Skeletal muscle satellite cell (primary cell): ENCODE results near the gene CLDN2.

ENCODE experiments used
- H3K27me3 ChIP-seq: 2 replicates; pipeline ENCODE4 v1.7.0; 2013; ENCODE audit warnings: low read length; ENCODE audit not compliant: control insufficient read depth, insufficient read depth
- H3K36me3 ChIP-seq: 2 replicates; pipeline ENCODE4 v1.7.0; 2013; ENCODE audit warnings: mild to moderate bottlenecking, control low read depth, low read length; ENCODE audit not compliant: insufficient read depth
- H3K4me1 ChIP-seq: 2 replicates; pipeline ENCODE4 v1.7.0; 2013; ENCODE audit warnings: low read length; ENCODE audit not compliant: control insufficient read depth, insufficient read depth
- H3K4me2 ChIP-seq: 2 replicates; pipeline ENCODE4 v1.7.0; 2013; ENCODE audit warnings: mild to moderate bottlenecking, low read length
- H3K4me3 ChIP-seq: 2 replicates; pipeline ENCODE4 v1.7.0; 2013; ENCODE audit warnings: low read length
- H3K9ac ChIP-seq: 2 replicates; pipeline ENCODE4 v1.7.0; 2013; ENCODE audit warnings: mild to moderate bottlenecking, low read depth, low read length, moderate library complexity
- H3K9me3 ChIP-seq: replicated peaks from 2 replicates; pipeline ENCODE4 v1.7.0; 2013; ENCODE audit warnings: mild to moderate bottlenecking, control low read depth, low read length

Gene CLDN2

DNA sequence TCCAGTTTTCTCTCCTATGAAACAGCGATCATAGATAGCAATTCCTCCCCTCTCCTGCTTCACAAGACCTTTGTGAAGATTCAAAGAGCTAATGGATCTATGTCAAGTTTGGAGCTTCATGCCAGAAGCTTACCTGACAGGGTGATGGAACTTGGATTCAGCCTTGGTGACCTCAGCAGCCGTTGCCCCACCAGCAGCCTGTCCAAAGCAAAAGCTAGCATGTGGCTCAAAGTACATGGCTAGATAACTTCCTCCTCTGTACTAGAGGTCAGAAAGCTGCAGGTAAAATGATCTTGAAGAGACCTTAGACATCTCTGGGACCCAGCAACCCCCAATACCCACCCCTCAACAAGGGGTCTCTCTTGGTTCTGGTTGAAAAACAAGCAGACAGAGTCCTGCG is 18.9 kb upstream of the CLDN2 start:
- Histone ChIP-seq H3K27me3 (peaks cover 11% of the 10 kb centered on the region), H3K4me2 (no peak overlapping the region), H3K4me1 (peaks cover 5% of the 10 kb centered on the region), H3K9me3 (no peaks in the 10 kb centered on the region), H3K36me3 (no peaks in the 10 kb centered on the region), H3K4me3 (no peak overlapping the region), H3K9ac (no peak overlapping the region)

DNA sequence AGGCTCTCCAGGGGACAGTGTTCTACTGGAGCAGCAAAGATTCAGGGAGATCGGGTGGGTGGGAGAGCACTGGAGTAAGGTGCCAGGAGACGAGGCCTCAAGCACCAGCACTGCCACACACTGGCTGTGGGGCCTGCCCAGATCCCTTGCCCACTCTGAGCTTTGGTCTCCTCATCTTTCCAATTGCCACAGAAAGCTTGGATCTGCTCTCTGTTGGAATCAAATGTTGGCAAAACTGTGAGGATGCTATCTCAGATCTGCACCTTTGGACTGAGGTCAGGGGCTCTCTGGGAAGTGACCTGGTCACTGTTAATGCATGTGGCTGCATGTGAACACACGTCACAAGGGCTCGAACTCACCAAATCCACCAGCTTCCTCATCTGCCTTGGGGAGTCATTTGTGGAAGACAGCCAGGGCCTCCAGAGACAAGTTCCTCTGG is 18.4 kb upstream of the CLDN2 start:
- no peak overlapping the region for H3K9ac ChIP-seq
- H3K27me3 ChIP-seq = peaks cover 12% of the 10 kb centered on the region
- H3K36me3 ChIP-seq = no peaks in the 10 kb centered on the region
- no peak overlapping the region for H3K4me2 ChIP-seq
- no peak overlapping the region for H3K4me3 ChIP-seq
- H3K4me1 ChIP-seq = peaks cover 4% of the 10 kb centered on the region
- no peaks in the 10 kb centered on the region for H3K9me3 ChIP-seq

DNA sequence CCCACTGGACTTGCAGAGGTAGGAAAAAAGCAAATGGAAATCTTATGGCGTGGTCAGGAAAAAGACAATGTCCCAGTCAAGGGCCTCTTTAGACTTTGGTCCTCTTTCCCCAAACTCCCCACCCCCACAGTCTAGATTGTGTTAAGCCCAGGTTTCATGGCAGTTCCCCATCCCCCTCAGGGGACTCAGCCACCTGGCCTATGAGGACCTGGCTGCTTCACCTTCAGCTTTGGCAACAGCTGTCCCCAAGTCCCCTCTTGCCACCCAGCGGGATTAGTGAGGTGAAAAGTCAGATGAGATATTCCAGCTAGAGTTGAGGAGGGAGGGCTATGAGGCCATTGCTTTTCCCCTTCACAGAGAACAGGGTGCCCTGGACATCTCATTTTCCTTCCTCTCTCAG is 17.5 kb upstream of the CLDN2 start:
- H3K36me3 ChIP-seq = no peaks in the 10 kb centered on the region
- peaks cover 16% of the 10 kb centered on the region for H3K27me3 ChIP-seq
- no peaks in the 10 kb centered on the region for H3K4me1 ChIP-seq
- no peak overlapping the region for H3K4me3 ChIP-seq
- H3K4me2 ChIP-seq = no peak overlapping the region
- H3K9ac ChIP-seq = no peak overlapping the region
- no peaks in the 10 kb centered on the region for H3K9me3 ChIP-seq

DNA sequence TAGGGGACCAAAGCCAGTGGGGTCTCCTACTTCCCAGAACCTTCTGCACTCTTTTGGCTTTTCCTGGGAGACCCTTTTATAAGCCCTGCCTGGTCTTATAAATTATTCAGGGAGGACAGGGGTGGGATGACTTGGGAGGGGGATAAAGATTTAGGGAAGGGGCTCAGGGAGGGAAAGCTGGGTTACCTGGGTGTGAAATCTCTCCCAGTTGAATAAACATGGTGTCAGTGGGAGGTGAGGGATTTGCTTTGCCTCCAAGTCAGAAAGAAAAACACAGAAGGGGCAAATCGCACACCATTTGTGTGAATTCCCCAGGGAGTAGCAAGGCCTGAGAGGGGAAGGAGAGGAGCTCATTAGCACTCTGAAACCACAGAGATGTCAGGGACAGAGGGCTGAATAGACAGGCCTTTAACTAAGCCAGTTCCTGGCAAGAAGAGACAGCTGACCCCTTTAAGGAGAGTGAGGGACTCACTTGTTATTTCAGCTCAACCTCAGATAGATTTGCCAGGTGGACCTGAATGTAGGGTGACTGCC is 16.8 kb upstream of the CLDN2 start, which contains the start of gene RIPPLY1:
RIPPLY1 (minus strand) TSS at position 51 of the 534 bp plus-strand sequence. CDS start 54 bp downstream, outside the sequence.
- H3K4me2 ChIP-seq = no peak within 1 kb of the TSS
- H3K27me3 ChIP-seq = peaks cover 16% of the 10 kb centered on the region
- no peaks in the 10 kb centered on the region for H3K9me3 ChIP-seq
- H3K9ac ChIP-seq = no peak within 1 kb of the TSS
- H3K4me3 ChIP-seq = no peak within 1 kb of the TSS
- H3K36me3 ChIP-seq = no peaks in the 10 kb centered on the region
- H3K4me1 ChIP-seq = no peaks in the 10 kb centered on the region

DNA sequence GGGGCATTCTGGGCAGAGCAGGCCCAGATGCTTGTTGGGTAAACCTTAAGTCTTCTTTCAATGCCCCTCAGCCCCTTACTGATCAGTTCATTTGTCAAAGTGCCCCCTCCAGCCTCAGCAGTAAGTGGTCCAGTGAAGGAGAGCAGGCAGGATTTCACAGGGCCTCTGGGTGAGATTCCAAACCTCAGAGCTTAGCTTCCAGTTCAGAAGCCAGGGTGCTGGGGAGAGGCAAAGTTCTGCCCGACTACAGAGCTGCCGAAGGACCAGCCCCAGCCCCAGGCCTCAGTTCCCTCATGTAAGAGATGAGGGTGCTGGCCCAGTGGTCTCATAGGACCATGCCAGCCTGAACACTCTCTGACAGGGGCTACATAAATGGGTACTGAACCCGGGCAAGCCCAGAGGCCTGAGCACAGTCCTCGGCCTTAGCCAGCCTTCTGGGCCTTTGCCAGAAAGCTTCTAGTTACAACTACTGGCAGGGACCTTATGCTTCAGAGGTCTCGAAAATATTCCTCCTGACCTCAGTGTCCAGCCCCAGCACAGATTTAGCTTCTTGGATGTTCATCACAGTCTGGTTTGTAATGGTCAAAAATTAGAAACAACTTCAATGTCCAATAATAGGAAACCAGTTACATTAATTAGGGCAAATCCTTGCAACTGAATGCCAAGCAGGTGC is 16.2 kb upstream of the CLDN2 start:
- H3K27me3 ChIP-seq = peaks cover 16% of the 10 kb centered on the region
- no peak overlapping the region for H3K4me3 ChIP-seq
- no peak overlapping the region for H3K4me2 ChIP-seq
- H3K9ac ChIP-seq = no peak overlapping the region
- no peaks in the 10 kb centered on the region for H3K4me1 ChIP-seq
- H3K36me3 ChIP-seq = no peaks in the 10 kb centered on the region
- H3K9me3 ChIP-seq = no peaks in the 10 kb centered on the region

DNA sequence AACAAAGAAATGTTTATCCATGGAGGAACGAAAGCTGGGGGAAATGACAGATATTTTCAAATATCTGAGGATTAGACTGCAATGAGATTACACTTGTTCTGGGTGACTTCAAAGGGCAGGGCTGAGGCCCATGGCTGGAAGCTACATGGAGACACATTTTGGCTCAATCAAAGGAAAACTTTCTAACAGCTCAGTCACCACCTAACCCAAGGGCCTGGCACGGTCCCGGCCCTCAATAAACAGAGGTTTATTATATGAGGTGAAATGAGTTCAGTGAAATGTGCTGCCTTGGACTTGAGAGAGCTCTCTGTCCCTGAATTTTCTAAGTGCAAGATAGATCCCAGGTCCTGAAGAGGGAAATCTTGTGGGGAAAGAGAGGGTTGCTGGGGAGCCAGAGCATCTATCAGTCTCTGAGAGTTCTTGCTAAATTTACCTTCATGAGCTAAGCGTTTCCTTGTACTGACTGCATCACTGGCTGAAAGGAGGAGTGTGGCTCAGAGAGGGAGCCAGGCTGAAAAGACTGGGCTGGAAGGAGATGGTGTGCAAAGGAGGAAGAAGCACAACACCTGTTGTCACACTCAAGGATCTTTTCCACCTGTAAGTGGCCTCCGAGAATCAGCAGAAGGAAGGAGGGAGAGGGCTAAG is 15.0 kb upstream of the CLDN2 start:
- Histone ChIP-seq H3K4me3 (no peak overlapping the region), H3K27me3 (peaks cover 17% of the 10 kb centered on the region), H3K4me2 (no peak overlapping the region), H3K4me1 (no peaks in the 10 kb centered on the region), H3K36me3 (no peaks in the 10 kb centered on the region), H3K9me3 (no peaks in the 10 kb centered on the region), H3K9ac (no peak overlapping the region)

DNA sequence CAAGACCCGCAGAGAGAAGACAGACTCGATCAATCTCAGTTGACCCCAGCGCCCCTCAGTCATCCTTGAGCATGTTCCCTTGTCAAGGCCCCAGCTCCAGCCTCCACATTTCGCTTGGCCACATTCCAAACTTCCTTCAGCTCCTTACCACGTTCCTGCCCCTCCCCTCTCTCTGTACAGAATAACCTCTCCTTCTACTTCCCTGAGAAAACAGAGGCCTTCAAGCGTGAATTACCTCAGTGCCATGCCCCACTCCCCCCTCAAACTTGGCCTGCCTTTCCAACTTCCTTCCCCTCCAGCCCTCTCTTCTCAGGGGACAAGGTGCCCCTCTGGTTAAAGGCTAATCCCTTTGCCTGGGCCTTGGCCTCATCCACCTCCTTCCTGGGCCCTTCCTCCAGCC is 13.8 kb upstream of the CLDN2 start:
- peaks cover 18% of the 10 kb centered on the region for H3K27me3 ChIP-seq
- no peaks in the 10 kb centered on the region for H3K9me3 ChIP-seq
- H3K4me2 ChIP-seq = no peak overlapping the region
- H3K4me3 ChIP-seq = no peak overlapping the region
- no peaks in the 10 kb centered on the region for H3K4me1 ChIP-seq
- H3K36me3 ChIP-seq = no peaks in the 10 kb centered on the region
- H3K9ac ChIP-seq = no peak overlapping the region

DNA sequence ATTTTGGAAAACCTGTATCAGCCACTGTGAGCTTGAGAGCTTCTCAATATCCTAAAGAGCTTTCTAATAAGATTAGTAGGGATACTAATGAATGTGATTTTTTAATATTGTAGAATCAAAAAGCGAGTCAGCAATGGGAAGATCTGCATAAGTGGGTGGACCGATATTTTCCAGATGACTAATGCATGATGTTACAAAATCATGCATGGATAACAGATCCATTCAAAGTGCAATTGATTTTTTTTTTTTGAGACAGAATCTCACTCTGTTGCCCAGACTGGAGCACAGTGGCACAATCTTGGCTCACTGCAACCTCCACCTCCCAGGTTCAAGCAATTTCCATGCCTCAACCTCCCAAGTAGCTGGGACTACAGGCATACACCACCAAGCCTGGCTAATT is 7.3 kb upstream of the CLDN2 start:
- Histone ChIP-seq H3K27me3 (peaks cover 16% of the 10 kb centered on the region), H3K9me3 (no peaks in the 10 kb centered on the region), H3K9ac (no peak overlapping the region), H3K4me2 (no peak overlapping the region), H3K36me3 (no peaks in the 10 kb centered on the region), H3K4me1 (peaks cover 12% of the 10 kb centered on the region), H3K4me3 (no peak overlapping the region)

DNA sequence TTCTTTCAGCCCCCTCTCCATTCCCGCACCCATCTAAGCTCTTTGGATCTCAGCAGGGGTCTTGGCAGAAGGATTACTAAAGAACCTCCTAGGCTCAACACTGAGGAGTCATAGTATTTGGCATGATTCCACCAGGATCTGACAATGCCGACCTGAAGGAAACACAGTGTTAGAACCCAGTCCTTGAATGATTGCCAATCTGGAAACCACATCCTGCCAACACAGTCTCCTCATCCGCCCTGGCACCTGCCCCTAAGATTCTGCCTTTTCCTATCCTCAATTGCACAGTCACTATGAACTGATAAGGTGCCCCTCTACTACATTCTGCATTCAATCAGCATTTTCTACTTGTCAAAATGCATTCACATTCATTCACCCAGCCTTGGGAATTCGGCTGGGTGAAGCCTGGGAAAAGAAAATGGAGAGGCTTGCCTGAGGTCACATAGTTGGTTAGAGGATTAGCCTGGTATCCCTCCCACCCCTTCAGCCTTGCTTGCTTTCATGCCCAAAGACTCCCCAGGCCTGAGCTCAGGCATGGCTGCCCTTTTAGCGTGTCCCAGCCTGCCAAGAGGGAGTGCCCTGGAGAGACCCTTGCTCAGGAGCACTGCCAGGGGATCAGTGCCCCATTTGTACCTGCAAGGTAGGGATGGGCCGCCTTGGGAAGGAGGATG is 2.2 kb upstream of the CLDN2 start:
- Histone ChIP-seq H3K4me1 (peaks cover 14% of the 10 kb centered on the region), H3K27me3 (no peaks in the 10 kb centered on the region)

DNA sequence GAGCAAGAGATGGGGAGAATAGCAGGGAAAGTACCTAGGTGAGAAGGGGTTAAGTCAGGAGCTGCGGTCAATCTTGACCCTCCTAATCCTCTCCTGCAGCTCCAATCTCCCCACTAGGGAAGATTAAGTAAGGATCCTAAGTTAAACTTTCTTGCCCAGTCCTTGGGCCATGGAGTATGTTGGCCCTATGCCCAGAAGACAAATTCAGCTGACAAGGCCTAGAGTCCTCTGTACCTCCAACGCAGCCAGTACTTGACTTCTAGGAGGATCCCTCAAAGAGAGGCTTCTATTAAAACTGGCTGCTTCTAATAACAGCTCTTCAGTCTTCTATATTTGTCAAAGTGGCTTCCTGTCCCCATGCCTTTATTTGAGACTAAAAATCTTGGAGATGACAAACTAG is 1.4 kb downstream of the CLDN2 start:
- H3K4me1 ChIP-seq = peaks cover 14% of the 10 kb centered on the region
- H3K9me3 ChIP-seq = no peaks in the 10 kb centered on the region
- peaks cover 3% of the 10 kb centered on the region for H3K27me3 ChIP-seq
- no peak overlapping the region for H3K4me3 ChIP-seq
- no peak overlapping the region for H3K4me2 ChIP-seq
- H3K9ac ChIP-seq = no peak overlapping the region
- no peaks in the 10 kb centered on the region for H3K36me3 ChIP-seq

More for the DNA sequence above, 2.2 kb upstream of the CLDN2 start:
- no peaks in the 10 kb centered on the region for H3K9me3 ChIP-seq
- H3K36me3 ChIP-seq = no peaks in the 10 kb centered on the region
- H3K4me2 ChIP-seq = peak overlapping the region; percentile 23
- no peak overlapping the region for H3K4me3 ChIP-seq
- H3K9ac ChIP-seq = no peak overlapping the region

DNA sequence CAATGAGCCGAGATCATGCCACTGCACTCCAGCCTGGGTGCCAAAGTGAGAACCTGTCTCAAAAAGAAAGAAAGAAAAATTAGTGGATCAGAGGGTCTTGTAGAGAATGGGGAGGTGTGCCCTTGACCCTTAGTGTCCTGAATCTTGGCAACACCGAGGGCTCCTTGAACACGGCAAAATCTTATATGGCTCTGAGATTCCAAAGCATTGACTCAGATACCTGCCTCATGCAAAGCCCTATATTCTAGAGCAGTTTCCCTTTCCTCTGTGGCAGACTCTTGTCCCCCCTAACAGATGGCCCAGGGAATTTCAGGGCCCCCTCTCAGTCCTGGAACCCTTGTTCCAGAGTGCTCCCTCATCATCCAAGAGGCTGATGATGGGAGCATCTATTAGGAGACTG is 6.8 kb downstream of the CLDN2 start:
- no peaks in the 10 kb centered on the region for H3K36me3 ChIP-seq
- H3K4me2 ChIP-seq = no peak overlapping the region
- no peak overlapping the region for H3K4me3 ChIP-seq
- no peak overlapping the region for H3K9ac ChIP-seq
- peaks cover 2% of the 10 kb centered on the region for H3K4me1 ChIP-seq
- no peaks in the 10 kb centered on the region for H3K9me3 ChIP-seq
- peaks cover 3% of the 10 kb centered on the region for H3K27me3 ChIP-seq
